Measurements from ENCODE around the gene DDIT3. TPM values are rescaled to one million over a fixed set of nuclear protein-coding genes. Genes with fewer than 3 reads are reported as not detected.

Gene DDIT3
- total RNA-seq, 120 experiments from 2014 or later: 17.0 to 102 (median 32.4) TPM

Small RNAs within 50 kb of the gene (microRNA-seq; reads per million reads assigned to microRNA genes)
- gene MIR616: 0 to 1.9 (median 0.42) reads per million in 43 experiments
- 0 to 2.6 (median 0.40) reads per million in 43 experiments for gene MIR6758

Other genes with a start within 250 kb of the DDIT3 start
- gene R3HDM2, start 89.5 kb downstream of the DDIT3 start, total RNA-seq: 100 to 1,000 TPM; 109 to 241 (median 155) TPM
- gene INHBC, start 85.7 kb downstream of the DDIT3 start, total RNA-seq: 1 to 10 TPM in 1 of 120 experiments, under 1 TPM in 16, not detected in 103; 0.17 to 1.1 (median 0.26) TPM
- gene INHBE, start 65.2 kb downstream of the DDIT3 start, total RNA-seq: 1 to 10 TPM in 3 of 120 experiments, under 1 TPM in 26, not detected in 91; 0.17 to 2.6 (median 0.44) TPM
- 10 to 100 TPM in 6 of 120 experiments, 1 to 10 TPM in 88, under 1 TPM in 25, not detected in 1; 0.15 to 12.1 (median 2.1) TPM for gene GLI1, start 60.7 kb downstream of the DDIT3 start, total RNA-seq
- 10 to 100 TPM in 108 of 120 experiments, 1 to 10 TPM in 12; 7.1 to 28.3 (median 14.6) TPM for gene ARHGAP9, start 40.6 kb downstream of the DDIT3 start, total RNA-seq
- gene MARS1, start 32.4 kb downstream of the DDIT3 start, total RNA-seq: 100 to 1,000 TPM; 134 to 299 (median 183) TPM
- 10 to 100 TPM; 24.9 to 78.4 (median 47.8) TPM for gene MBD6, start 2.3 kb upstream of the DDIT3 start, total RNA-seq
- 100 to 1,000 TPM; 106 to 224 (median 181) TPM for gene DCTN2, start 26.7 kb upstream of the DDIT3 start, total RNA-seq
- 1,000 to 10,000 TPM in 27 of 120 experiments, 100 to 1,000 TPM in 93; 272 to 2,157 (median 860) TPM for gene KIF5A, start 29.5 kb upstream of the DDIT3 start, total RNA-seq
- gene PIP4K2C, start 70.7 kb upstream of the DDIT3 start, total RNA-seq: 100 to 1,000 TPM in 2 of 120 experiments, 10 to 100 TPM in 118; 37.9 to 103 (median 73.9) TPM
- 100 to 1,000 TPM in 112 of 120 experiments, 10 to 100 TPM in 8; 85.9 to 178 (median 123) TPM for gene DTX3, start 84.3 kb upstream of the DDIT3 start, total RNA-seq
- gene ARHGEF25, start 90.9 kb upstream of the DDIT3 start, total RNA-seq: 100 to 1,000 TPM in 54 of 120 experiments, 10 to 100 TPM in 66; 29.1 to 145 (median 96.5) TPM
- gene B4GALNT1, start 112.7 kb upstream of the DDIT3 start, total RNA-seq: 100 to 1,000 TPM in 16 of 120 experiments, 10 to 100 TPM in 104; 23.9 to 123 (median 85.1) TPM
- gene OS9, start 173.6 kb upstream of the DDIT3 start, total RNA-seq: 100 to 1,000 TPM; 111 to 171 (median 140) TPM
- gene AGAP2, start 218.2 kb upstream of the DDIT3 start, total RNA-seq: 100 to 1,000 TPM in 119 of 120 experiments, 10 to 100 TPM in 1; 76.2 to 322 (median 239) TPM
- 10 to 100 TPM; 21.6 to 47.8 (median 33.9) TPM for gene TSPAN31, start 224.5 kb upstream of the DDIT3 start, total RNA-seq
- 10 to 100 TPM; 20.2 to 50.6 (median 29.3) TPM for gene CDK4, start 231.8 kb upstream of the DDIT3 start, total RNA-seq
- 10 to 100 TPM; 11.5 to 26.2 (median 18.3) TPM for gene MARCHF9, start 234.6 kb upstream of the DDIT3 start, total RNA-seq
- 1 to 10 TPM in 25 of 120 experiments, under 1 TPM in 60, not detected in 35; 0.18 to 5.3 (median 0.63) TPM for gene CYP27B1, start 246.6 kb upstream of the DDIT3 start, total RNA-seq

All from dorsolateral prefrontal cortex (tissue), 118 donors.